NCI-H1694 treated with DMSO at 0.1 percent for 48 hours (cell line): ENCODE data around the gene MED13L.

Experiments used
- DNase-seq: peaks from one replicate; lab custom pipeline; 2025; lab: John Stamatoyannopoulos, UW

Gene MED13L

GRCh38 chr12:116180448-116180847, 97.0 kb downstream of the MED13L start:
- DNase-seq, result no peak

- no peak for DNase-seq
These were observed 98.1 kb downstream of the MED13L start for GRCh38 chr12:116179384-116179783.

- DNase-seq, result no peak
These were observed 100.5 kb downstream of the MED13L start for GRCh38 chr12:116177017-116177416.

GRCh38 chr12:116174904-116175303, 102.6 kb downstream of the MED13L start:
- no peak for DNase-seq

GRCh38 chr12:116174006-116174405, 103.5 kb downstream of the MED13L start:
- DNase-seq, result no peak

- DNase-seq, result no peak
These were observed 105.2 kb downstream of the MED13L start for GRCh38 chr12:116172224-116172849.

GRCh38 chr12:116171549-116171948, 105.9 kb downstream of the MED13L start:
- no peak for DNase-seq

GRCh38 chr12:116169071-116169470, 108.4 kb downstream of the MED13L start:
- DNase-seq, result no peak

- no peak for DNase-seq
These were observed 111.2 kb downstream of the MED13L start for GRCh38 chr12:116166306-116166705.

GRCh38 chr12:116165036-116165425, 112.5 kb downstream of the MED13L start:
- DNase-seq, result no peak

- peak; percentile 30 for DNase-seq
These were observed 113.0 kb downstream of the MED13L start for GRCh38 chr12:116164250-116165035.

- DNase-seq, result no peak
These were observed 115.4 kb downstream of the MED13L start for GRCh38 chr12:116162071-116162470.

- DNase-seq, result no peak
These were observed 115.9 kb downstream of the MED13L start for GRCh38 chr12:116161588-116161987.

- no peak for DNase-seq
These were observed 116.5 kb downstream of the MED13L start for GRCh38 chr12:116160883-116161458.

GRCh38 chr12:116160231-116160630, 117.3 kb downstream of the MED13L start:
- DNase-seq, result no peak

- DNase-seq, result no peak
These were observed 117.8 kb downstream of the MED13L start for GRCh38 chr12:116159593-116160200.

- DNase-seq, result peak; percentile 25
These were observed 118.3 kb downstream of the MED13L start for GRCh38 chr12:116159175-116159574.

- DNase-seq, result no peak
These were observed 119.6 kb downstream of the MED13L start for GRCh38 chr12:116157845-116158267.

- no peak for DNase-seq
These were observed 120.9 kb downstream of the MED13L start for GRCh38 chr12:116156614-116157013.

GRCh38 chr12:116155383-116155782, 122.1 kb downstream of the MED13L start:
- no peak for DNase-seq

GRCh38 chr12:116153983-116154382, 123.5 kb downstream of the MED13L start:
- DNase-seq, result no peak

- DNase-seq, result no peak
These were observed 124.4 kb downstream of the MED13L start for GRCh38 chr12:116153113-116153512.

- no peak for DNase-seq
These were observed 125.2 kb downstream of the MED13L start for GRCh38 chr12:116152268-116152667.
